ENCODE measurements around the gene GAL3ST1. TPM values are rescaled to one million over a fixed set of nuclear protein-coding genes. Genes with fewer than 3 reads are reported as not detected.

GAL3ST1 gene
- total and polyA plus RNA-seq, 2 experiments from 2014 or later, result 11.4 to 17.1 TPM

DNA sequence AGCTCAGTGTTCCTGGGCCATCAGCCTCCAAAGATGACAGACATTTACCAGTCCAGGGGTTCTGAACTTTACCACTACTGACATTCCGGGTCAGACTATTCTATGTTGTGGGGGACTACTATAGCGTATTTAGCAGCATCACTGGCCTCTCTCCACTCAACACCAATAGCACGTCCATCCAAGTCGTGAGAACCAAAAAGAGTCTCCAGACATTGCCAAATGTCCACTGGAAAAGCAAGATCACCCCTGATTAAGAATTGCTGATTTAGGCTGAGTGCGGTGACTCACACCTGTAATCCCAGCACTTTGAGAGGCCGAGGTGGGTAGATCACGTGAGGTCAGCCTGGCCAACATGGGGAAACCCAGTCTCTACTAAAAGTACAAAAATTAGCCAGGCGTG is 11.9 kb upstream of the GAL3ST1 start:
- peaks cover 7% of the 10 kb centered on the region for H4K20me1 ChIP-seq (ENCODE audit: insufficient read depth, poor library complexity, severe bottlenecking)
- H3K79me2 ChIP-seq, result peaks cover 17% of the 10 kb centered on the region
- H3K36me3 ChIP-seq (replicated peaks; ENCODE audit: insufficient read depth, low read depth), result no peaks in the 10 kb centered on the region
- no peak overlapping the region for H3K4me3 ChIP-seq
- no peak overlapping the region for H3K4me2 ChIP-seq
- H3K27ac ChIP-seq, result no peak overlapping the region
- no peaks in the 10 kb centered on the region for H3K27me3 ChIP-seq
- peaks cover 8% of the 10 kb centered on the region for H3K4me1 ChIP-seq (ENCODE audit: insufficient read depth)
- H3K9me3 ChIP-seq (ENCODE audit: low read depth), result no peaks in the 10 kb centered on the region
- H2AFZ ChIP-seq, result no peak overlapping the region
- 92% methylated on average over 8 of the region's 8 CpGs for WGBS (ENCODE audit: low lambda C conversion rate, missing lambda C conversion rate)
- no peak for DNase-seq (ENCODE audit: low spot score)
- H3K9me2 ChIP-seq (replicated peaks; ENCODE audit: insufficient read depth), result no peaks in the 10 kb centered on the region
- TF ChIP-seq EZH2phosphoT487 (IDR thresholded peaks at IDR 0.05; ENCODE audit: low read depth, severe bottlenecking, unreplicated experiment) (no peak), EZH2 (IDR thresholded peaks at IDR 0.05; ENCODE audit: borderline replicate concordance) (no peak), CTCF (IDR thresholded peaks at IDR 0.05; ENCODE audit: poor library complexity) (no peak)

DNA sequence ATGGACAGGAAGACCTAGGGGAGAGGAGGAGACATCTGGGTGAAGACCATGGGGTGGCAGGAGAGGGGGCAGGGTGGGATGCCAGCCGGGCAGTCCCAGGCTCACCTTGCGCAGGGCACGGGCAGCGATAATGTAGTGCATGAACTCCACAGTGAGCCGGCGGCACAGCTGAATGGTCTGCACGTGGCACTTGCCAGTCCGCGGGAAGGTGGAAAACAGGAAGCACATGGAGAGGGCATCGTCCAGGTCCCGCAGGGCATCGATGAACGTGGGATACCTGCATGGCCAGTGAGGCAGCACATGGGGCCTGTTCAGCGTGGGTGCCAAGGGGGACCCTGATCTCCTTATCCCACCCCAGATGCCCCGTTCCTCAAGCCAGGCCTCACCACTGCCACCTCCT is 10.0 kb upstream of the GAL3ST1 start:
- H2AFZ ChIP-seq, result no peak overlapping the region
- H3K36me3 ChIP-seq (replicated peaks; ENCODE audit: insufficient read depth, low read depth), result no peaks in the 10 kb centered on the region
- 95% methylated on average over 15 of the region's 15 CpGs for WGBS (ENCODE audit: low lambda C conversion rate, missing lambda C conversion rate)
- no peak overlapping the region for H3K4me2 ChIP-seq
- TF ChIP-seq CTCF (IDR thresholded peaks at IDR 0.05; ENCODE audit: poor library complexity) (no peak), EZH2phosphoT487 (IDR thresholded peaks at IDR 0.05; ENCODE audit: low read depth, severe bottlenecking, unreplicated experiment) (no peak), EZH2 (IDR thresholded peaks at IDR 0.05; ENCODE audit: borderline replicate concordance) (no peak)
- no peaks in the 10 kb centered on the region for H3K79me2 ChIP-seq
- no peaks in the 10 kb centered on the region for H3K9me2 ChIP-seq (replicated peaks; ENCODE audit: insufficient read depth)
- no peak overlapping the region for H3K27ac ChIP-seq
- H3K27me3 ChIP-seq, result no peaks in the 10 kb centered on the region
- no peaks in the 10 kb centered on the region for H3K4me1 ChIP-seq (ENCODE audit: insufficient read depth)
- no peaks in the 10 kb centered on the region for H4K20me1 ChIP-seq (ENCODE audit: insufficient read depth, poor library complexity, severe bottlenecking)
- no peaks in the 10 kb centered on the region for H3K9me3 ChIP-seq (ENCODE audit: low read depth)
- no peak for DNase-seq (ENCODE audit: low spot score)
- H3K4me3 ChIP-seq, result no peak overlapping the region

DNA sequence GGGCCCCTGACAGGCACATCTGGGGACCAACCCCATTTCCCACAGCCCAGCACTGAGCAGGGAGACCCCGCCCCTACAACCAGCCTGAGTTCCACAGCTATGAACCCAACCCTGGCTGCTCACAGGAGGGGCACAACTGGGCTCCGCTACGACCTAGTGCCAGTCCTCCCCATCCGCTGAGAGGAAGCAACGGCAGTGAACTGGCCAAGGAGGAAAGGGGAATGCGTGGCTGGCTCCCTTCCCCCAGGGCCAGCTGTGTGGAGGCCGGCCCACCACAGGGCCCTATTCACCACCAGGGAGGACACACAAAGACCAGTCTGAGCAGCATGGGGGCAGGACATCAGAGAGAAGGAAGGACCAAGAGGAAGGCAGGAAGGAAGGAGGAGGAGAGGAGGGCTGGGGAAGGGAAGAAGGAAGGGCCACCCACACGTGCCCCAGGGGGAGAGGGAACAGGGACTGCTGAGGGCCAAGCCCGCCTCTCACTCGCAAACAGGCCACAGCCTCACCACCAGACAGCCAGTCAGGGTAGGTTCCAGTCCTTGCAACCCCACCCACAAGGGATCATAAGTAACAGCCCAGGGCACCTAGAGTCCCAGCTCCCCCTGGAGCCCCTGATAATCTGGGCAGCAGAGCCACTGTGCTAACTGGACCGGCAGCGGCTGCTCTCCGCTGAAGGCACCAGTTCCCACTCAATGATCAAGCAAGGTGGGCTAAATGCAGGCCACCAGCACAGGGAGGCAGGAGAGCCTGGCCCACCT is 8.5 kb upstream of the GAL3ST1 start:
- no peaks in the 10 kb centered on the region for H3K79me2 ChIP-seq
- no peaks in the 10 kb centered on the region for H3K9me2 ChIP-seq (replicated peaks; ENCODE audit: insufficient read depth)
- WGBS (ENCODE audit: low lambda C conversion rate, missing lambda C conversion rate), result 83% methylated on average over 11 of the region's 13 CpGs
- no peak for TF ChIP-seq EZH2 (IDR thresholded peaks at IDR 0.05; ENCODE audit: borderline replicate concordance)
- TF ChIP-seq CTCF (IDR thresholded peaks at IDR 0.05; ENCODE audit: poor library complexity), result no peak
- no peak for TF ChIP-seq EZH2phosphoT487 (IDR thresholded peaks at IDR 0.05; ENCODE audit: low read depth, severe bottlenecking, unreplicated experiment)
- no peaks in the 10 kb centered on the region for H3K36me3 ChIP-seq (replicated peaks; ENCODE audit: insufficient read depth, low read depth)
- no peak overlapping the region for H2AFZ ChIP-seq
- no peaks in the 10 kb centered on the region for H3K27me3 ChIP-seq
- no peak overlapping the region for H3K4me2 ChIP-seq
- H3K27ac ChIP-seq, result no peak overlapping the region
- H4K20me1 ChIP-seq (ENCODE audit: insufficient read depth, poor library complexity, severe bottlenecking), result no peaks in the 10 kb centered on the region
- no peak overlapping the region for H3K4me3 ChIP-seq
- H3K4me1 ChIP-seq (ENCODE audit: insufficient read depth), result no peaks in the 10 kb centered on the region
- DNase-seq (ENCODE audit: low spot score), result no peak
- no peaks in the 10 kb centered on the region for H3K9me3 ChIP-seq (ENCODE audit: low read depth)
